MM.1S (cell line): ENCODE data around the gene CMC4.

ENCODE experiments used
- DNase-seq: peaks from one replicate; pipeline ENCODE4 v3.0.0-alpha.2; 2015
- H2AFZ ChIP-seq: fragments of 300-600 bp; sonication (generic); 2 replicates; pipeline ENCODE4 v1.6.0; 2016; ENCODE audit warnings: antibody characterized with exemption, low read length
- H3F3A ChIP-seq: fragments of 300-600 bp; sonication (generic); 2 replicates; pipeline ENCODE4 v1.6.1; 2016; ENCODE audit warnings: mild to moderate bottlenecking, antibody characterized with exemption, low read length, moderate library complexity, mixed read lengths; ENCODE audit not compliant: insufficient read depth
- H3K27ac ChIP-seq: fragments of 300-600 bp; sonication (generic); 2 replicates; pipeline ENCODE4 v1.5.1; 2016; ENCODE audit warnings: mild to moderate bottlenecking, low read length
- H3K27me3 ChIP-seq: fragments of 300-600 bp; sonication (generic); replicated peaks from 2 replicates; pipeline ENCODE4 v1.6.0; 2016; ENCODE audit warnings: low read length; ENCODE audit not compliant: insufficient read depth
- H3K36me3 ChIP-seq: fragments of 300-600 bp; sonication (generic); replicated peaks from 2 replicates; pipeline ENCODE4 v1.6.1; 2016; ENCODE audit warnings: mild to moderate bottlenecking, low read length, mixed read lengths; ENCODE audit not compliant: insufficient read depth
- H3K4me1 ChIP-seq: fragments of 300-600 bp; sonication (generic); 2 replicates; pipeline ENCODE4 v1.6.1; 2016; ENCODE audit warnings: low read length, mixed read lengths
- H3K4me2 ChIP-seq: fragments of 300-600 bp; sonication (generic); 2 replicates; pipeline ENCODE4 v1.6.0; 2016; ENCODE audit warnings: low read depth, low read length
- H3K4me3 ChIP-seq: fragments of 300-600 bp; sonication (generic); 2 replicates; pipeline ENCODE4 v1.5.1; 2016; ENCODE audit warnings: low read length, mixed read lengths
- H3K79me2 ChIP-seq: fragments of 300-600 bp; sonication (generic); 2 replicates; pipeline ENCODE4 v1.6.1; 2016; ENCODE audit warnings: mixed run types, low read length, mixed read lengths
- H3K9ac ChIP-seq: fragments of 300-600 bp; sonication (generic); 2 replicates; pipeline ENCODE4 v1.6.1; 2016; ENCODE audit warnings: low read length, mixed read lengths
- H3K9me2 ChIP-seq: fragments of 300-600 bp; sonication (generic); replicated peaks from 2 replicates; pipeline ENCODE4 v1.6.1; 2016; ENCODE audit warnings: mild to moderate bottlenecking, low read length, mixed read lengths; ENCODE audit not compliant: insufficient read depth
- H3K9me3 ChIP-seq: fragments of 300-600 bp; sonication (generic); replicated peaks from 2 replicates; pipeline ENCODE4 v1.6.1; 2016; ENCODE audit warnings: mild to moderate bottlenecking, low read length, mixed read lengths; ENCODE audit not compliant: insufficient read depth
- H4K20me1 ChIP-seq: fragments of 300-600 bp; sonication (generic); 2 replicates; pipeline ENCODE4 v1.6.1; 2016; ENCODE audit warnings: mild to moderate bottlenecking, low read length, moderate library complexity, mixed read lengths; ENCODE audit not compliant: insufficient read depth
- CTCF ChIP-seq: fragments of 300-600 bp; sonication (generic); IDR thresholded peaks from 2 replicates; pipeline ENCODE4 v1.5.1; 2016; ENCODE audit warnings: antibody characterized with exemption, low read length, mixed read lengths
- EZH2 ChIP-seq: fragments of 300-600 bp; sonication (generic); optimal IDR thresholded peaks from 2 replicates; pipeline ENCODE3; 2017; ENCODE audit warnings: low read depth, mild to moderate bottlenecking, antibody characterized with exemption, low read length, mixed read lengths
- EZH2phosphoT487 ChIP-seq: fragments of 300-600 bp; sonication (generic); IDR thresholded peaks from 2 replicates; pipeline ENCODE4 v1.6.1; 2018; ENCODE audit warnings: antibody characterized with exemption, low read length

Gene CMC4

GRCh38 chrX:155046129-155046810 lies 24.7 kb downstream of the CMC4 start:
- DNase-seq, result no peak
- Histone ChIP-seq H2AFZ (no peak overlapping the region), H3K4me2 (no peak overlapping the region), H3K79me2 (0 out of 2 replicates have a peak, but pooled peaks cover 3% of the 10 kb centered on the region), H3K9ac (no peak overlapping the region), H3F3A (no peaks in the 10 kb centered on the region), H3K4me1 (no peaks in the 10 kb centered on the region), H3K4me3 (no peak overlapping the region), H3K36me3 (no peaks in the 10 kb centered on the region), H3K27me3 (no peaks in the 10 kb centered on the region), H4K20me1 (no peaks in the 10 kb centered on the region), H3K9me2 (no peaks in the 10 kb centered on the region), H3K9me3 (no peaks in the 10 kb centered on the region), H3K27ac (no peak overlapping the region)
- TF ChIP-seq EZH2phosphoT487 (no peak), EZH2 (no peak), CTCF (no peak)

- H2AFZ ChIP-seq, result no peak overlapping the region
- H3K9me3 ChIP-seq, result no peaks in the 10 kb centered on the region
- no peaks in the 10 kb centered on the region for H3K27me3 ChIP-seq
- no peaks in the 10 kb centered on the region for H3K4me1 ChIP-seq
- no peaks in the 10 kb centered on the region for H3K9me2 ChIP-seq
- H3K9ac ChIP-seq, result no peak overlapping the region
- no peak overlapping the region for H3K27ac ChIP-seq
- no peak for TF ChIP-seq CTCF
- no peak for TF ChIP-seq EZH2phosphoT487
- H4K20me1 ChIP-seq, result no peaks in the 10 kb centered on the region
- DNase-seq, result no peak
- H3K36me3 ChIP-seq, result no peaks in the 10 kb centered on the region
- H3K4me2 ChIP-seq, result no peak overlapping the region
- no peak overlapping the region for H3K4me3 ChIP-seq
- H3F3A ChIP-seq, result no peaks in the 10 kb centered on the region
- peaks cover 20% of the 10 kb centered on the region for H3K79me2 ChIP-seq
These were observed 35.2 kb downstream of the CMC4 start for GRCh38 chrX:155035688-155036087.

GRCh38 chrX:155031657-155032056 lies 39.3 kb downstream of the CMC4 start:
- Histone ChIP-seq H3K9ac (no peak overlapping the region), H3K4me2 (no peak overlapping the region), H3K4me3 (no peak overlapping the region), H3K9me2 (no peaks in the 10 kb centered on the region), H4K20me1 (no peaks in the 10 kb centered on the region), H3K4me1 (no peaks in the 10 kb centered on the region), H3K27me3 (no peaks in the 10 kb centered on the region), H3K27ac (no peak overlapping the region), H2AFZ (no peak overlapping the region), H3K36me3 (no peaks in the 10 kb centered on the region), H3F3A (peaks cover 7% of the 10 kb centered on the region; the same call in 1 of the 2 replicates), H3K9me3 (no peaks in the 10 kb centered on the region), H3K79me2 (peaks cover 34% of the 10 kb centered on the region)
- no peak for DNase-seq
- TF ChIP-seq CTCF (no peak), EZH2 (no peak), EZH2phosphoT487 (no peak)
